ENCODE measurements around the gene NRDC.
A peak's percentile ranks its signal among the peaks of the same experiment; 100 is the strongest.

NRDC gene

GRCh38 chr1:51750218-51750617 lies 128.3 kb downstream of the NRDC start:
- no peak overlapping the region for H3K4me3 ChIP-seq (ENCODE audit: low read length)
- TF ChIP-seq ZNF274 (IDR thresholded peaks at IDR 0.05; ENCODE audit: low read depth, low read length): no peak

- H3K4me3 ChIP-seq (ENCODE audit: low read length): no peak overlapping the region
- TF ChIP-seq ZNF274 (IDR thresholded peaks at IDR 0.05; ENCODE audit: low read depth, low read length): no peak
Measured at GRCh38 chr1:51749151-51749550, 129.4 kb downstream of the NRDC start.

GRCh38 chr1:51745304-51745570 lies 133.3 kb downstream of the NRDC start:
- no peak for TF ChIP-seq ZNF274 (IDR thresholded peaks at IDR 0.05; ENCODE audit: low read depth, low read length)
- H3K4me3 ChIP-seq (ENCODE audit: low read length): no peak overlapping the region; the same call in 1 of the 2 replicates

GRCh38 chr1:51744506-51745303 lies 133.8 kb downstream of the NRDC start:
- TF ChIP-seq ZNF274 (IDR thresholded peaks at IDR 0.05; ENCODE audit: low read depth, low read length): no peak
- peak overlapping the region; percentile 25; the same call in 1 of the 2 replicates for H3K4me3 ChIP-seq (ENCODE audit: low read length)

GRCh38 chr1:51741121-51741681 lies 137.3 kb downstream of the NRDC start:
- no peak for TF ChIP-seq ZNF274 (IDR thresholded peaks at IDR 0.05; ENCODE audit: low read depth, low read length)
- no peak overlapping the region for H3K4me3 ChIP-seq (ENCODE audit: low read length)

- TF ChIP-seq ZNF274 (IDR thresholded peaks at IDR 0.05; ENCODE audit: low read depth, low read length): no peak
- no peak overlapping the region; the same call in 1 of the 2 replicates for H3K4me3 ChIP-seq (ENCODE audit: low read length)
Measured at GRCh38 chr1:51740652-51741051, 137.9 kb downstream of the NRDC start.
